NCI-H2196 treated with DMSO at 0.1 percent for 48 hours (cell line): Measurements from ENCODE around the gene ASXL3.
A peak's percentile ranks its signal among the peaks of the same experiment; 100 is the strongest.

Experiments used
- DNase-seq: peaks from one replicate; lab custom pipeline; 2025; ENCODE audit not compliant: unreplicated experiment; lab: John Stamatoyannopoulos, UW

The ASXL3 gene

DNA sequence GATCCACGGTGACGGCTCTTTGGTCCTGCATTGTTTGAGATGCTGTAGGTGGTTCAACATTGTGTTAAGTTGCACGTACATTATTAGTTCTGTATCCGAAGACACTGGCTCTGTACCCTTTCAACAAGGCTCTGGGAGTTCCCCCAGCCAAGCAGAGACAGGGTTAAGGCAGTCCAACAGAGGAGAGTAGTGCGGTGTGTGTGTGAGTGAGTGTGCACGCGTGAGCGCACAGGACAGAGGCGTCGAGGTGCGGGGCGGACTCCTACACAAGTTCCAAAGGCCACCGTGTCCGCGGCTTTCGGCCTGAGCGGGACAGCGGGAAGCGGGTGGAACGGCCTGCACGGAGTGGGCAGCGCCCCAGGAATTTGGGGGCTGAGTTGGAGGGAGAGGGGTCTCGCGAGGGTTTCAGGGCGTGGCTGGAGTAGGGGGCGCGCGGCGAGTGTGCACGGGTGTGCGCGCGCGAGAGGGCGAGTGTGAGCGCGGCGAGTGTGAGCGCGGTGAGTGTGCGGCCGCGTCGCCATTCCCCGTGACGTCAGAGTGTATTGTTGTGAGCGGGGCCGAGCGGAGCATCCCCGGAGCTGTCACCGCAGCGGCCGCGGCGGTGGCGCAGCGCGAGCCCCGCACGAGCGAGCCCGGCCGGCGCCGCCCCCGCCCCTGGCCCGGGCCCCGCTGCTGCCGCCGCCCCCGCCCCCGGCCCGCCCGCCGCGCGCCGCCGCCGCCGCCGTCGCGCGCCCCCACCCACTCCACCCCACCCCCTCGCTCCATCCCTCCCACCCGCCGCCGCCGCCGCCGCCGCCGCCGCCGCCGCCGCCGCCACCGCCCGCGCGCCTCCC is at the start of gene ASXL3:
ASXL3 (plus strand) TSS at position 535 of the 833 bp plus-strand sequence. CDS start 413 bp downstream, outside the sequence.
- DNase-seq: peak; percentile 38

DNA sequence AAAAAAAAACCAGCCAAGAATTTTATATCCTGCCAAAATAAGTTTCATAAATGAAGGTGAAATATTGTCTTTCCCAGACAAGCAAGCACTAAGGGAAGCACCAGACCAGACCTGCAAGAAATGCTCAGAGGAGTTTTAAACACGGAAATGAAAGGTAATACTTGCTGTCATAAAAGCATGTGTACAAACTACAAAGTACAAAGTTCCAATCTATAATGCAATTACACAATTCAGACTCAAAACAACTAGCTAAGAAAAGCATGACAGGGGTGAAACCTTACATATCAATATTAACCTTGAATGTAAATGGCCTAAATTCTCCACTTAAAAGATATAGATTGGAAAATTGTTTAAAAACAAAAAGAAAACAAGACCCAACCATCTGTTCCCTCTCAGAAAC is 45.0 kb upstream of the ASXL3 start:
- DNase-seq: no peak

DNA sequence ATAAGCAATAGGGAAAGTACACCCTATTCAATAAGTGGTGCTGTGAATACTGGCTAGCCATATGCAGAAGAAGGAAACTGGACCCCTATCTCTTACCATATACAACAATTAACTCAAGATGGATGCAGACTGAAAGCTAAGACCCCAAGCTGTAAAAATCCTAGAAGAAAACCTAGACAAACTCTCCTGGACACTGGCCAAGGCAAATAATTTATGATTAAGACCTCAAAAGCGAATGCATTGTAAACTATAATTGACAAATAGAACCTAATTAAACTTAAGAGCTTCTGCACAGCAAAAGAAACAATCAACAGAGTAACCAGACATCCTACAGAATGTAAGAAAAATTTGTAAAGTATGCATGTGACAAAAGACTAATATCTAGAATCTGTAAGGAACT is 41.1 kb upstream of the ASXL3 start:
- no peak for DNase-seq

DNA sequence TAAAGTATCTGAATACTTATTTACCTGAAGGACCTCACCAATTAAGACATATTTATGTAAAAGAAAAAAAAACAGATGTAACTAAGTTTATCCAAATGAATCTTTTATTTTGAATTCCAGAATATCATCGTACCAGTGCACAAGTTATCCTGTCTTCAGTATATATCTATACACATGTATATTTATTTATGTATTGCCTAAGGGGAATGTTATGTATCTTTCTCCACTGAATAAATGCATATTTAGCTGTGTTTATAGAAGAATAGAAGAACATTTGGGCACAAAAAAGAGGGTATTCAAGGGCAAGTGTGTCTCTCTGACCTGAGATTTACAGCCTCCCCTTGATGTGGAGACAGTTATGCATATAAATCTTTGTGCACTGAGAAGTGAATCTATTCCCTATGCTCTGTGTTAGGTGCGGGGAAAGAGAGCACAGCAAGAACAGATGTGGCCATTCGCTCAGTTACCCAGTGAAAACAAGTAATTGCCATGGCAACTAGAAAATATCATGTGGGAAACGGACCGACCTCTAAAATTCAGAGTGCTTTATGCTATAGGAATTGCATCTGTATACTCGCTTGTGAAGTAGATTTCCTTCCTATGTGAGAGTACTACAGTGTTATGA is 39.5 kb upstream of the ASXL3 start:
- DNase-seq: no peak

DNA sequence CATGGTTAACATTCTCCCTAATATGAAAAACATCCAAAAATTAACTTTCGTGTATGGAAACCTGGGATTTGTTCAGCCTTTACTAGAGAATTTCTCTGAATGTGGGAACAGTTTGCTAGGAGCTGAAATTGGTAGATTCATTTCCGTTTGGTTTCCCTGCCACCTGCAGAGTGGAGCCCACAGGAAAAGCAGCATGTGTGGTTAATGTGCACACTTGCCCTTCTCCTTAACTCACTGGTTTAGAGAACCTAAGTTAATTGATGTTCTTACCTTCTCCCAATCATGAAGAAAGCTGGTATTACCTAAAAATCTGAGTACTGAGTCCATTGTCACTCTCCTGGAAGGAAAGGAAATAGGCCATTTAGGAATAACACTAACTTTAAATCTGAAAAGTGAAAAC is 37.6 kb upstream of the ASXL3 start:
- no peak for DNase-seq

DNA sequence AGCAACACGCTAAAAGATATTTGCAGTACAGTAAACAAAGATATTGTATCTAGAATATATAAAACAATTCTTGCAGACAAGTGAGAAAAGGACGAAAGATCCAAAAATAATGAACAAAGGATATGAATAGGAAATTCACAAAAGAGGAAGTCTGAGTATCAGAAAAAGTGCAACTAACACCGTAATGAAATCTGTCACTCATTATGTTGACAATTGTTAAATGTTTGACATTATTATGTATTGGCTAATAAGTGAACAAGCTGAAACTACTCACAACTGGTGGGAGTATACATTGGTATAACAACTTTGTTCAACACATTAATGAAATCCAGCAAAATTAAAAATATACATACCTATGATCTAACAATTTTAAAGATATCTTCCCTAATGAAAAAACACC is 36.7 kb upstream of the ASXL3 start:
- DNase-seq: no peak

DNA sequence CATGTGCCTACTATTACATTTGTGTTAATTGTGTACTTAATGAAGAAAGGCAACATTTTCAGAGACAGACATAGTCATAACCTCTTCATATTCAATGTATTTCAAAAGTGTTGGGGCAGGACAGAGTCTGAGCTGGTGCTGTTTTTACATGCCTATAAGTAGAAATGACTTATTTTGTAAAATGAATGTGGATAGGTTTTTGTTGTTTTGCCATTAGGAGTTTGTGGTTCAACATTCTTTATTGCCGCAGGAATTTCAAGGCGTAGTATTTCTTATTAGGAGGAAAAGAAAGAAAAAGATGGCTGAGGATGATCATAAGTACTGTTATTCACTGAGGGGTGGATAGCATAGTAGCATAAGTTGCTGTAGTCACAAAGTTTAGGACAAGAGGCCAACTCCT is 21.2 kb upstream of the ASXL3 start:
- no peak for DNase-seq

DNA sequence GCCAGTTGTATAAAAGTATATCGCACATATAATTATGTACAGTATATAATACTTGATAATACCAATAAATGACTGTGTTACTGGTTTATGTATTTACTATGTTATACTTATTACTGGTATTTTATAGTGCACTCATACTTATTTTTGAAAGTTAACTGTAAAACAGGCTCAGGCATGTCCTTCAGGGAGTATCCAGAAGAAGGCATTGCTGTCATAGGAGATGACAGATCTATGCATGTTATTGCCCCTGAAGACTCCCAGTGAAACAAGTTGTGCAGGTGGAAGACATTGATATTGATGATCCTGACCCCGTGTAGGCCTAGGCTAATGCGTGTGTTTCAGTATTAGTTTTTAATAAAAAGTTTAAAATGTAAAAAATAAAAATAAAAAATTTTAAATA is 20.3 kb upstream of the ASXL3 start:
- DNase-seq: no peak

DNA sequence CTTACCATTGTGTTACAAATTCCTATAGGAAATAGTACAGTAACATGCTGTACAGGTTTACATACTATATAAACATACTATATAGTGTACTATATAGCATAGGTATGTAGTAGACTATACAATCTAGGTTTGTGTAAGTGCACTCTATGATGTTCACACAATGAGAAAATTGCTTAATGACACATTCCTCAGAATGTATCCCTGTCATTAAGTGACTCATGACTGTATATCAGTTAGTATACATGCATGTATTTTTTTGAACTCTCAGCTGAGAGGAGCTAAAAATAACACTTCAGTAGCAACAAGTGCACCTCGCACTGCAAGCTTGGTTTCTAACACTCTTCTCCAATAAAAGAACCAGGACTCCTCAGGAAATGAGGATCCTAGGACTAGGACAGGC is 19.5 kb upstream of the ASXL3 start:
- DNase-seq: no peak

DNA sequence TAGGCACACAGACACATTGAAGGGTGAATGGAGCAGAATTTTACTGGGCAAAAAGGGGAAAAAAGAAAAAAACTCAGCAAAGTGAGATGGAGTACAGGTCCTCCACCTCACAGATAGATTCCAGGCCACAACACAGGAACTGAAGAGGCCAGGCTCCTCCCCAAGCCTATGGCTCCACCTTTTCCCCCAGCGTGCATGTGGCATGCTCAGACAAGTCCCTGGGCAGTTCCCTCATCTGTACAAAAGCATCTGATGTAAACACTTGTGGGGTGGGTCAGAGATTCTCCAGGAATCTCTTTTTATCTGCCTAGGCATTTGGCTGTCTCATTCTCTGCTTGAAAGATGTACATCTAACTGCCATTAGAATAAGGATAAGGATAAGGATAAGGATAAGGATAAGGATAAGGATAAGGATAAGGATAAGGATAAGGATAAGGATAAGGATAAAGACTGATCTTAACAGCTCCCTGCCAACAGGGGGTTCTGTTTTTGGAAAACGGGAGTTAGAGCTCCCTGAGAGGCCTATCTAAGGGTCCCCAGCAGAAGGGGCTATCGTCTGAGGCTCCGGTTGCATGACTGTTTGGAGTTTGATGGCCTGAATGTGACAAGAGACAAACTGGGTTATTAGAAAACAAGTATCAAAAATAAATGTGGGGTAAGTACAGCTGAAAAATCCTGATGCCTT is 17.2 kb upstream of the ASXL3 start:
- DNase-seq: no peak

DNA sequence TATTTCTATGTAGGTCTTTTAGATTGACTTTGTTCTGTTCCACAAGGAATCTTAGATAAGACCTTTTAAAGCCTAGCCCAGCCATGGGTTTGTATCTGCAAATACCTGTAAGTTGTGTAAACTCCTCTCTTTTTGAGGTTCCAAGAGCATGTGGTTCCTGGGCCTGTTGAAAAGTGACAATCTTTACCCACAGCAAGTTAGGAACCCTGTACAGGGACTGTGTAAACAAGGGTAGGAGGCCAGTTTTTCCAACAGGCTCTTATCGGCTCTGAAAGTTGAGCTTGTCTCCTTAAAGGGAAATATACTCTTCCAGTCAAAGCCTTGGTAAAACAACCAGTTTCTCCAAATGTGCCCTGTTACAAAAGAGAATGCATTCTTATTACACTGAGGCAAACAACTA is 15.3 kb upstream of the ASXL3 start:
- DNase-seq: no peak

DNA sequence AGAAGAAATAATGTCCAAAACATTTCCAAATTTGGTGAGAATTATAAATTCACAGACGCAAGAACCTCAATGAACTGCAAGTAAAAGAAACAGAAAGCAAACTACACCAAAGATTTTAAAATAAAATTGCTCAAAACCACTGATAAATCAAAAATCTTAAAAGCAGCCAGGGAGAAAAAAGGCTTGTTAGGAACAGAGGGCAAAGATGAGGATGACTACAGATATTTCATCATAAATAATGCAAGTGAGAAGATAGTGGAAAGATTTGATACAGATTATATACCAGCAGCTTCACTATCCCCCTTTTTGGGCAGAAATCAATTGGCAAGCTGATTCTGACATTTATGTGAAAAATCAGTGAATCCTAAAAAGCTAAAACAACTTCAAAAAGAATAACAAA is 10.3 kb upstream of the ASXL3 start:
- DNase-seq: no peak

DNA sequence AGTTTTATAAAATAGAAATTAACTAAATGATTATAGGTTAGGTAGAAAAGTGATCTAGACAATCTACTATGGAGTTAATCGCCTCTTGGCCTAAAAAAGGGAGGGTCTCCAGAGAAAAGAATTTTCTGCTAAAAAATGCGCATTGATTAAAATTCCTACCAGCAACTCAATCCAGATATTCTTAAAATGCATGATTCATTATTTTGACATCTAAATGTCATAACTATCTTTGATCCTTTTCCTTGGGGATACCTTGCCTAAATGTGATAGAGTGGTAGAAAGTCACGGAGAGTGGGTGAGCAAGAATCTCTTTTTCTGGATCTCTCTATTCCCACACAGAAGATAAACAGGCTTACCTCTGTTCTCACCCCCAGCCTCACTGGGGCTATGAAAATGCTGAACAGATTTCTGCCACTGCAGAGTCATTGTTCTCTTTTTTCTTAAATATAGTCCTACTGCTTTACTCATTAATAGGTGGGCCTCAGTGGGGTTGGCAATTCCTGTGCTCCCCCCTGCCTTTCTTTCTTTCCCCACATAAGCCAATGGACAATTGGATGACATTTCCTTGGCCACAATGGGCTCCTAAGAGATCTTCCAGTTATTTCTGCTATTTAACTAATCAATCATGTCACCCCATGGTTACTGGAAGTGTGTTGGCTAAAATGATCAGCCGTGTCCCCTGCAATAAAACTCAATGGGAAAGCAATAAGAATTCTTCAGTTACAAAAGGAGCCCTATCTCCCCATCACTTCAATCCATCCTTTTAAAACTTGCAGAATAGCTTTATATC is 5.8 kb upstream of the ASXL3 start:
- no peak for DNase-seq

DNA sequence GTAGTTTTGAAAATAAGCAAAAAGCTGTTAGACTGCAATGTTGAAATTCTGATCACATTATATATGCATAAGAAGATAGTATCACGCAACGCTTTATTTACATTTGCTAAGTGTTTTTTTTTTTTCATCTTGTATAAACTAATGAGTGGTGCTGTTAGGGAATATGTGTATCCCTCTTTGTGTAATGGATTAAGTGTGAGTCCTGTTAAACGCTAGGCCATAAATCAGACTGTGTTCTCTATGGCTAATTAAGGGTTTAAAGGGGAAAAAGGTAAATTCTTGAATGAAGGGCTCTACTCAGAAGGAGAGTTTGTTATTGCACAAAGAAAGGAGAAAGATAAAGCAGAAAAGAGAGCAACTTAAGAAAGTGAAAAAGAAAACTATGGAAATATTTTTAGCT is 4.8 kb upstream of the ASXL3 start:
- DNase-seq: no peak

DNA sequence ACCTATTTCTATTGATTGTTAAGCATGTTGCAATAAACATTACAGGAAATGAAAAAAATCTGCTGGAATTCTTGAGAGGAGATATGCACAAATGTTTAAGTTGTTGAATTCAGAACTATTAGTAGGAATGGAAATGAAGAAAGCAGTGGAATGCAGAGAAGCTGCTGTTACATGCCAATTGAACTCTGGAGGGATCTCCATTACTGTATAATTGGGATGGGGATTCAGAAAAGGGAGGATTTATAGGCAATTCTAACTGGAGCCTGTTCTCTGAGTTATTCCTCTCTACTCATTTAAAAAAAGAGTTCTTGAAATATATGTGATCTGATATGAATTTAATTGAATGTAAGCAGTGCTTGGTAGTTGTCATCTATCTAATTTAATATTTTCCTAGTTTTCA is 2.6 kb upstream of the ASXL3 start:
- DNase-seq: no peak

DNA sequence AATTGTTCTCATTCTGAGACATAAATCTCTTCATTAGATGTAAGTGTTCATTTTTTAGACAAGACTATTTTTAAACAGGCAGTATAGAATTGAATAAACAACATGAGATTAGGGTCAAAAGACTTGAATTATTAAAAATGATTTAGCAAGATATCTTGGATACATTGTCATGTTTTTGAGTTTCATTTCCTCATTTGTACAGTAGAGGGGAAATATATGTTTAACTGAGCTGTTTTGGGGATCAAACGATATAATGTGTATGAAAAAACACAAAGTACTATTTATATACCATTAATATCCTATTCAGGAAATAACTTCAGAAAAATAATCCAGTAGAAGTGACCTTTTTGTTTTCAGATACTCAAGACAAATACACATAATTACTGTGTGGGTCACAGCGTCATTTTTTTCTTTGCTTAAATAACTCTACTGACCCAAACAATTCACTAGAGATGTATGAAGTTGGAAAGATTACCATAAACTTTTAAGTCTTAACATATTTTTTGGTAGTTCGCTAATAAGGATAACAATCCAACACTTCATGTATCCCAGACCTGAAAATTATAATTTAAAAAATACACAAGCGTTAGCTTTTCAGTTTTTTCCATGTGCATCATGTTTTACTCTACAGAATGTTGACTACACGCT is 896 bp upstream of the ASXL3 start:
- no peak for DNase-seq

DNA sequence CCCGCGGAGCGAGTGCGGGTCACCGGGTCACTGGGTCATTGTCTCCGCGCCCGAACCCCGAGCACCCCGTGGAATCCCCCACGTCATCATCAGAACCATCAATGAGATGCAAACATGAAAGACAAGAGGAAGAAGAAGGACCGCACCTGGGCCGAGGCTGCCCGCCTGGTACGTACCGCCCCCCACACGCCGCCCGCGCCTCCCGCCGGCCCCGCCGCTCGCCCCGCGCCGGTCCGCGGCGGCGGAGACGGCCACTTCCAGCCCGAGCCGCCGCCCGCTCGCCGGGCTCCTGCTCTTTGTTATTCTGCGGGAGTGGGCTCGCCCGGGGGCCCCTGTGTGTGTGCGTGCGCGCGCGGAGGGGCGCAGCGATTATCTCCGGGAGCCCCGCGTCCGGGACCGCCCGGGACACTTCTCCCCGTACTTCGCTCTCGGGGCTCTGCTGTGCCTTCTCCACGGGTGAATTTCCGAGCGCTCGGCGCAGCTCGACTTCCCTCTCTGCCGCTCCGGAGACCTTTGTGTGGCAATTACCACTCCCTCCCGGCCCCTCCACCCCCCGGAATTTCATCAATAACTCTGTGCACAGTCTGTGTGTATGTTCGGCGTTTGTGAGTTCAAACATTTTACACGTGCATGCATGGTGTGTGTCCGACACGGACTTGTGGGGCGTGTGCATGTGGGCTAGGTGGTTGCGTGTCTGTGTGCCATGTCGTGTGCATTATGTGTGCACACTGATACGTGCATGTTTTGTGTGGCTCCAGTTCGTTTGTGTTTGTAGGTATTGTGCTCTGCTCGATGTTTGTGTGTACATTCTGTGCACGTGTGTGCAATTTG is 714 bp downstream of the ASXL3 start:
- no peak for DNase-seq

DNA sequence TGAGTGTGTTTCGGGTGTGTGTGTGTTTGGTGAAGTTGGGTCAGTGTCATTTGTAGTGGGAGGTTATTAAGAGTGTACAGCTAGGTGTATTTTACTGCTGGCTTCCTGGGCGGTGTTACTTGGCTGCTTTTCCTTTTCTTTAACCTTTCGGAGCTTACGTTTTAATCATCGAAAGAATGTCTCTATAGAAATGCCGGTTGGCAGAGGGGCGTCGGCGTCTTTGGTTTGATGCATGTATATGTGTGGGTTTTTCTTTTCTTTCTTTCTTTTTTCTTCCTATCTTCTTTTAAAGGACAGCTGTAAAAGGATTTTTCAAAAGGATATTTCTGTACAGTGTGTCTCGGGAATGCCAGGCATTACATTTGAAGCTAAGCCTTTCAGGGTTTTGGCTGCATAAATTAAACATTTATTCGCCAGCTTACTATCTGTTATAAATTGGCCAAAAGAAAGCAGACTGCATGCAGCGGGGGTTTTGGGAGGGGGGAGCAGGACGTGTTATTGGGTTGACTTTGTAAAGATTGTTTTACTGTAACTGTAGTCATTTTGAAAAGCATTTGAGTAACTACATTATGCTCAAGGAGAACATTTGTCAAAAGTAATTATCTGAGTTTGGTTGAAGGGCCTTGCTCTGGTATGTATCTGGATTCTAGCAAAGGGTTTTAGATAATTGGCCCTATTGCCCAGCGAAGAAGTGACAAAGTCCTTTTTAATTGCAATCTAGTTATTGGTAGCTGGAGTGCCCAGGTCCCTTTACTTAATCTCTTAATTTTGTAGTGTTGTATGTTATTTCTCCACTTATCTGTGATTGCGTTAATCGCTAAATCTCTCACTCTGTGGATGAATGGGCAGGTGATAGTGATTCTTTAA is 1.6 kb downstream of the ASXL3 start:
- DNase-seq: peak; percentile 24

DNA sequence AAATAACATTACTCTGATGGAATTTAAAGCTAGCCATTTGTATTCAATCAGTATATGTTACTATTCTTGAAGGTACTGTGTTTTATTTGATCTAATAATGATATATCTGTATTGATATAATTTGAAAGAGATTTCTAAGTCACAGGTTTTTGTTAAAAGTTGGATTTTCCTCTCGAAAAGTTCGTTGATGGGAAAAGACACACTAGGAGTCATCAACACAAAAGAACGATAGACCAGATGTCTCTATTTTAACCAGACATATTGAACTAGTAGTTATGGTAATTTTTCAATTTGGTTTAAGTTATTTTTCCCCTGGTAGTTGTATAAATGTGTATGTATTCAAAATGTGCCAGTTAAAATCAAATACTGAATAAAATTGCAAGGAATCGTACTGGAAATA is 2.5 kb downstream of the ASXL3 start:
- DNase-seq: no peak
